DOHH2 (cell line): ENCODE results near the gene KIF26B.
"Not testable (repeated sequence)": the region's sequence is repeated elsewhere in the genome, so short reads cannot be mapped to it uniquely, and the experiment has no call there.

Experiments
- H3F3A ChIP-seq: fragments of 200-600 bp; sonication (generic), shearing (Covaris generic); 2 replicates; pipeline ENCODE4 v1.6.0; 2016; ENCODE audit warnings: antibody characterized with exemption, mild to moderate bottlenecking; ENCODE audit not compliant: control insufficient read depth, insufficient read depth
- H3K27ac ChIP-seq: fragments of 200-600 bp; sonication (generic); 2 replicates; pipeline ENCODE4 v1.5.1; 2014; ENCODE audit warnings: low read depth, mild to moderate bottlenecking, low read length, moderate library complexity
- H3K27me3 ChIP-seq: fragments of 200-600 bp; sonication (generic); 2 replicates; pipeline ENCODE4 v1.6.1; 2014; ENCODE audit warnings: mild to moderate bottlenecking, low read length, mixed read lengths; ENCODE audit not compliant: control insufficient read depth
- H3K36me3 ChIP-seq: fragments of 200-600 bp; sonication (generic); 2 replicates; pipeline ENCODE4 v1.6.1; 2014; ENCODE audit warnings: mild to moderate bottlenecking, low read length, moderate library complexity, mixed read lengths; ENCODE audit not compliant: control insufficient read depth
- H3K4me1 ChIP-seq: fragments of 200-600 bp; sonication (generic); 2 replicates; pipeline ENCODE4 v1.6.1; 2014; ENCODE audit warnings: mild to moderate bottlenecking, low read length, mixed read lengths; ENCODE audit not compliant: control insufficient read depth
- H3K4me2 ChIP-seq: fragments of 200-600 bp; sonication (generic); 2 replicates; pipeline ENCODE4 v1.6.0; 2014; ENCODE audit warnings: mild to moderate bottlenecking, low read length, moderate library complexity
- H3K4me3 ChIP-seq: fragments of 200-600 bp; sonication (generic); 2 replicates; pipeline ENCODE4 v1.5.1; 2014; ENCODE audit warnings: mild to moderate bottlenecking, low read length, mixed read lengths
- H3K79me2 ChIP-seq: fragments of 200-600 bp; sonication (generic); 2 replicates; pipeline ENCODE4 v1.6.1; 2014; ENCODE audit warnings: mild to moderate bottlenecking, low read length, mixed read lengths; ENCODE audit not compliant: control insufficient read depth
- H3K9me2 ChIP-seq: fragments of 200-600 bp; sonication (generic); replicated peaks from 2 replicates; pipeline ENCODE4 v1.6.1; 2014; ENCODE audit warnings: mild to moderate bottlenecking, low read length, mixed read lengths; ENCODE audit not compliant: control insufficient read depth
- H3K9me3 ChIP-seq: fragments of 200-600 bp; sonication (generic); 2 replicates; pipeline ENCODE4 v1.6.1; 2014; ENCODE audit warnings: antibody characterized with exemption, low read length, mixed read lengths; ENCODE audit not compliant: control insufficient read depth, insufficient read depth
- H4K20me1 ChIP-seq: fragments of 200-600 bp; sonication (generic); 2 replicates; pipeline ENCODE4 v1.6.0; 2014; ENCODE audit warnings: low read depth, mild to moderate bottlenecking, antibody characterized with exemption, low read length, moderate library complexity; ENCODE audit not compliant: control insufficient read depth, insufficient read depth
- EZH2phosphoT487 ChIP-seq: fragments of 200-600 bp; sonication (generic); IDR thresholded peaks from 2 replicates; pipeline ENCODE4 v1.6.1; 2017; ENCODE audit warnings: borderline replicate concordance, mild to moderate bottlenecking, antibody characterized with exemption, low read length, moderate library complexity, mixed read lengths
- TF ChIP-seq, protein P1 (sequence below): fragments of 200-600 bp; sonication (generic); IDR thresholded peaks from one replicate; pipeline ENCODE4 v1.5.1; 2014; ENCODE audit warnings: antibody characterized with exemption, mild to moderate bottlenecking, low read depth, low read length; ENCODE audit not compliant: poor library complexity, severe bottlenecking

The KIF26B gene

DNA sequence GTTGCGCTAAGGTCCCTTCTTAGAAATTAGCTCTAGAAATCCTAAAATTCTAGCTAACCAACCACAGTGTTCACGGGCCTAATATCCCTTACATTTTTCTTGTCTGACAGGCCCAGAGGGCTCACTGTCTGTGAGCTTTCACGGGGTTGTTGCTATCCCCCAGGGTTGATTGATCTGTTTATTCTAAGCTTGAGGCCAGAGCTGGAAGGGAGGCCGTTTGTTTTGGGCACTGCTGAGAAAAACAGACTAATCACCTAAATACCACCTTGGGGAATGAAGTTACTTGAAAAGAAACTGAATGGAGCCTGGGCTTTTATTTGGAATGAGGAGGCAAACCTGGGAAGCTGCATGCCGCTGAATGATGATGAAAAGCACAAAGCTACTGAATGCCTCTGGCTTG, 162.4 kb downstream of the KIF26B start:
- Histone ChIP-seq H3K27ac (no peak overlapping the region), H3K4me1 (no peaks in the 10 kb centered on the region), H4K20me1 (no peaks in the 10 kb centered on the region), H3K36me3 (no peaks in the 10 kb centered on the region), H3K4me3 (no peak overlapping the region), H3K27me3 (no peaks in the 10 kb centered on the region; the same call in 1 of the 2 replicates), H3K4me2 (no peak overlapping the region), H3F3A (no peaks in the 10 kb centered on the region), H3K79me2 (no peaks in the 10 kb centered on the region), H3K9me3 (no peaks in the 10 kb centered on the region), H3K9me2 (no peaks in the 10 kb centered on the region)
- TF ChIP-seq, protein P1, sequence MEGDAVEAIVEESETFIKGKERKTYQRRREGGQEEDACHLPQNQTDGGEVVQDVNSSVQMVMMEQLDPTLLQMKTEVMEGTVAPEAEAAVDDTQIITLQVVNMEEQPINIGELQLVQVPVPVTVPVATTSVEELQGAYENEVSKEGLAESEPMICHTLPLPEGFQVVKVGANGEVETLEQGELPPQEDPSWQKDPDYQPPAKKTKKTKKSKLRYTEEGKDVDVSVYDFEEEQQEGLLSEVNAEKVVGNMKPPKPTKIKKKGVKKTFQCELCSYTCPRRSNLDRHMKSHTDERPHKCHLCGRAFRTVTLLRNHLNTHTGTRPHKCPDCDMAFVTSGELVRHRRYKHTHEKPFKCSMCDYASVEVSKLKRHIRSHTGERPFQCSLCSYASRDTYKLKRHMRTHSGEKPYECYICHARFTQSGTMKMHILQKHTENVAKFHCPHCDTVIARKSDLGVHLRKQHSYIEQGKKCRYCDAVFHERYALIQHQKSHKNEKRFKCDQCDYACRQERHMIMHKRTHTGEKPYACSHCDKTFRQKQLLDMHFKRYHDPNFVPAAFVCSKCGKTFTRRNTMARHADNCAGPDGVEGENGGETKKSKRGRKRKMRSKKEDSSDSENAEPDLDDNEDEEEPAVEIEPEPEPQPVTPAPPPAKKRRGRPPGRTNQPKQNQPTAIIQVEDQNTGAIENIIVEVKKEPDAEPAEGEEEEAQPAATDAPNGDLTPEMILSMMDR = no peak
- TF ChIP-seq EZH2phosphoT487 = no peak

DNA sequence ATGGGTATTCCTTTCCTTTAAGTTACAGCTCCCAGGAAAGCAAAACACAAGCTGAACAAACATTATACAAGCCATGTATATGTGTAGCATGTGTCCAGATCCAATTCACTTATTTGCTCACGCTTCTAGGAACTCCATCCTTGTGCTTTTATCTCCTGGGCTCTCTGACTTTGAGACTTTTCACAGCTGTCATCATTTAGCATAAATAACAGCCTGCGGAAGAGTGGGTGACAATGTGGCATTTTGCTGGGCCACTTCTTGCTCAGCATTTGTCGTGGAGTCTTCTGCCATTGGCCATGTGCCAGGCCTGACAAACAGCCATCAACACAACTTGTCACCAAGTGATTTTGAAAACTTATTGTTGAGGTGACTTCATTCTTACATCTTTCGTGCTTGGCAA, 164.3 kb downstream of the KIF26B start:
- Histone ChIP-seq H3K79me2 (no peaks in the 10 kb centered on the region), H3K4me3 (no peak overlapping the region), H3K36me3 (no peaks in the 10 kb centered on the region), H3F3A (no peaks in the 10 kb centered on the region), H3K9me2 (no peaks in the 10 kb centered on the region), H3K27me3 (no peaks in the 10 kb centered on the region; the same call in 1 of the 2 replicates), H3K27ac (no peak overlapping the region), H3K4me2 (no peak overlapping the region), H3K9me3 (no peaks in the 10 kb centered on the region), H4K20me1 (no peaks in the 10 kb centered on the region), H3K4me1 (no peaks in the 10 kb centered on the region)
- TF ChIP-seq, protein P1 = no peak
- TF ChIP-seq EZH2phosphoT487 = no peak

DNA sequence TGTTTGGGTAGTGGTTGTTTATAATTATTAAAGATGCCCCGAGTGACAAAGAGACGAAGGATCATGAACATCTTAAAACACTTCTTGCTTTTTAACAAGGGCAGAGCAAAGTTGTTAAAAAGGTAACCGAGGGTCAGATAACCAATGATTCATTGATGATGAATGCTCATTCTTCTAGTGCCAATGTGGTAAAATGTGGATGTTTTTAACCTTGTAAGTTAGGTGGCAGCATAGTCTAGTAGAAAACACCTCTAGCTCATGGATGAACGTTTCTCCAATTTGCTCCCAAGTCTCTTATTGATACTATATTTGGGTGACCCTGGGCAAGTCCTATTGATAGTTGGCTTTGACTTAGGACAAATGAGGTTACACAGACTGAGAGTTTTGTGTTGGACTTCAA, 167.9 kb downstream of the KIF26B start:
- Histone ChIP-seq H3K9me3 (no peaks in the 10 kb centered on the region), H3K4me3 (no peak overlapping the region), H3F3A (no peaks in the 10 kb centered on the region), H3K4me2 (no peak overlapping the region), H3K36me3 (no peaks in the 10 kb centered on the region), H3K27ac (no peak overlapping the region), H4K20me1 (no peaks in the 10 kb centered on the region), H3K4me1 (no peaks in the 10 kb centered on the region), H3K9me2 (no peaks in the 10 kb centered on the region), H3K27me3 (no peaks in the 10 kb centered on the region), H3K79me2 (no peaks in the 10 kb centered on the region)
- TF ChIP-seq, protein P1 = no peak
- no peak for TF ChIP-seq EZH2phosphoT487

DNA sequence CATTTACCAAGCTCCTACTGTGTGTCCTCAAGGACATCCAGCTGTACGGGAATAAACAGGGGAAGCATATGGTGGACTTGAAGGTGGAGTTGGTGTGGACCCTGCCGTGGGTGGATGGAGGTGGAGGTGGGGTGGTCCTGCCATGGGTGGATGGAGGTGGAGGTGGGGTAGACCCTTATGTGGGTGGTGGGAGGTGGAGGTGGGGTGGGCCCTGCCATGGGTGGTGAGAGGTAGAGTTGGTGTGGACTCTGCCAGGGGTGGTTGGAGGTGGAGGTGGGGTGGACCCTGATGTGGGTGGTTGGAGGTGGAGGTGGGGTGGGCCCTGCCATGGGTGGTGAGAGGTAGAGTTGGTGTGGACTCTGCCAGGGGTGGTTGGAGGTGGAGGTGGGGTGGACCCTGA, 169.0 kb downstream of the KIF26B start:
- not testable (repeated sequence) for H3K4me3 ChIP-seq, H3K4me2 ChIP-seq, H3K9me2 ChIP-seq, H3K36me3 ChIP-seq, H4K20me1 ChIP-seq, H3F3A ChIP-seq, H3K79me2 ChIP-seq, H3K9me3 ChIP-seq, H3K27ac ChIP-seq, H3K4me1 ChIP-seq, H3K27me3 ChIP-seq
